GM18870 (cell line): ENCODE data around the gene ST3GAL2.
"Not testable (repeated sequence)": the region's sequence is repeated elsewhere in the genome, so short reads cannot be mapped to it uniquely, and the experiment has no call there.

ENCODE experiments used
- ATAC-seq: cut with Tn5 transposase; IDR thresholded peaks from one replicate; pipeline ENCODE4 v1.9.1; 2021; ENCODE audit warnings: moderate library complexity; ENCODE audit not compliant: unreplicated experiment

ST3GAL2 gene

GRCh38 chr16:70467608-70468007 is 28.7 kb upstream of the ST3GAL2 start:
- ATAC-seq, result no peak

- no peak for ATAC-seq
Measured at GRCh38 chr16:70467113-70467512, 28.2 kb upstream of the ST3GAL2 start.

- no peak for ATAC-seq
Measured at GRCh38 chr16:70466805-70467076, 27.8 kb upstream of the ST3GAL2 start.

- no peak for ATAC-seq
Measured at GRCh38 chr16:70465999-70466804, 27.3 kb upstream of the ST3GAL2 start.

GRCh38 chr16:70463235-70463634 is 24.3 kb upstream of the ST3GAL2 start:
- no peak for ATAC-seq

- no peak for ATAC-seq
Measured at GRCh38 chr16:70460737-70461261, 21.9 kb upstream of the ST3GAL2 start.

GRCh38 chr16:70457446-70458166 is 18.7 kb upstream of the ST3GAL2 start:
- ATAC-seq, result no peak

- no peak for ATAC-seq
Measured at GRCh38 chr16:70455910-70456309, 17.0 kb upstream of the ST3GAL2 start.

- peak; percentile 59 for ATAC-seq
Measured at GRCh38 chr16:70454222-70455034, 15.5 kb upstream of the ST3GAL2 start, which contains the start of gene FCSK. Gene FCSK (plus strand): TSS chr16:70454595. CDS start chr16:70463191, 8,596 bp downstream.

GRCh38 chr16:70453892-70454221 is 15.0 kb upstream of the ST3GAL2 start:
- ATAC-seq, result peak; percentile 7

GRCh38 chr16:70453117-70453891 is 14.4 kb upstream of the ST3GAL2 start:
- no peak for ATAC-seq

GRCh38 chr16:70451004-70451340 is 12.1 kb upstream of the ST3GAL2 start:
- ATAC-seq, result not testable (repeated sequence)

- not testable (repeated sequence) for ATAC-seq
Measured at GRCh38 chr16:70450142-70451003, 11.5 kb upstream of the ST3GAL2 start.

- no peak for ATAC-seq
Measured at GRCh38 chr16:70448075-70448474, 9.2 kb upstream of the ST3GAL2 start.

- ATAC-seq, result no peak
Measured at GRCh38 chr16:70444249-70445063, 5.6 kb upstream of the ST3GAL2 start.

GRCh38 chr16:70442344-70442743 is 3.4 kb upstream of the ST3GAL2 start:
- no peak for ATAC-seq

- ATAC-seq, result no peak
Measured at GRCh38 chr16:70441406-70441990, 2.6 kb upstream of the ST3GAL2 start.

GRCh38 chr16:70440009-70440692 is 1.3 kb upstream of the ST3GAL2 start:
- ATAC-seq, result no peak
